NCI-H128 (cell line): ENCODE results near the gene EIF6.

ENCODE experiments used
- DNase-seq: peaks from one replicate; lab custom pipeline; 2025; ENCODE audit not compliant: unreplicated experiment; lab: John Stamatoyannopoulos, UW

The EIF6 gene

DNA sequence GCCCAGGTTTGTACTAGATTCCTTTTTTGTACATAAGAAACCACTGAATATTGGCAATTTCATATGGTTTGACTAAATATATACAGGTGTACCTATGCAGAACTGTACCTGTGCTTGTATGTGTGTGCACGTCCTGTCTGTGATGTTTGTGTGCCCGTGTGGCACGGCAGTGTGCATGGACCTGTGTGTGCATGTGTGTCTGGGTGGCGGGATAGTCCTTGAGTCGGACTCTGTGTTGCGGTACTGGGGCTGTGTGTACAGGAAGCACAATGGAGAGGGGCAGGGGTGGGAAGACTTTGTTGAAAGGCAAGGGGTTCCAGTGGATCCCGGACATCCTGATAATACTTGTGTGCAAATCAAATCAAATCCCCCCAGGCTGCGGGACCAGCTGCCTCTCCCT lies 11.1 kb upstream of the EIF6 start:
- no peak for DNase-seq

DNA sequence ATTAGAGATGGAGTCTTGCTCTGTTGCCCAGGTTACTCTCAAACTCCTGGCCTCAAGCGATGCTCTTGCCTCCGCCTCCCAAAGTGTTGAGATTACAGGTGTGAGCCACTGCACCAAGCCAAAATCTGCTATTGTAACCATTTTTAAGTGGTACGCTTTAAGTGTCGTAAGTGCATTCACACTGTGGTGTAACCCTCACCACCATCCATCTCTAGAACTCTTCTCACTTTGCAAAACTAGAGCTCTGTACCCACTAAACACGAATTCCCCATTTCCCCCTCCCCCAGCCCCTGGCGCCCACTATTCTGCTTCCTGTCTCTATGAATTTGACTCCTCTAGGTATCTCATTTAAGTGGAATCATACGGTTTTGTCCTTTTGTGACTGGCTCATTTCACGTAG lies 10.5 kb upstream of the EIF6 start:
- DNase-seq = no peak

DNA sequence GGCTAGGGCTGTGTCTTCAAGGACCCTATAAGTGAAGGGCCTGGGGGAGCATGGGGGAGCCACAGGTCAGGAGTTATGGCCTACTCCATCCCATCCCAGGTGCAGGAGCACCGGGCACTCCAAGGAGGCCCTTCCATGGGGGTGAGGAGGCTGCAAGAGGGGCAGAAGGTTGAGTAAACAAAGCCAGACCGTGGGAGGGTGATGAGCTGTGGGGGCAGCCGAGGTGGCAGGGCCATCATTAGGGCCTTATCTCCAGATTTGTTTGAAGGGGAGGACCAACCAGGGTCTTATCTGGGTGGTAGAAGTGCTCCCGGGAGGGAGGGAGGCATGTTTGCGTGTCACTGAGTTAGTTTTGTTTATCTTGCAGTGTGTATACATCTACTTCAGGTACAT lies 9.7 kb upstream of the EIF6 start:
- DNase-seq = no peak

DNA sequence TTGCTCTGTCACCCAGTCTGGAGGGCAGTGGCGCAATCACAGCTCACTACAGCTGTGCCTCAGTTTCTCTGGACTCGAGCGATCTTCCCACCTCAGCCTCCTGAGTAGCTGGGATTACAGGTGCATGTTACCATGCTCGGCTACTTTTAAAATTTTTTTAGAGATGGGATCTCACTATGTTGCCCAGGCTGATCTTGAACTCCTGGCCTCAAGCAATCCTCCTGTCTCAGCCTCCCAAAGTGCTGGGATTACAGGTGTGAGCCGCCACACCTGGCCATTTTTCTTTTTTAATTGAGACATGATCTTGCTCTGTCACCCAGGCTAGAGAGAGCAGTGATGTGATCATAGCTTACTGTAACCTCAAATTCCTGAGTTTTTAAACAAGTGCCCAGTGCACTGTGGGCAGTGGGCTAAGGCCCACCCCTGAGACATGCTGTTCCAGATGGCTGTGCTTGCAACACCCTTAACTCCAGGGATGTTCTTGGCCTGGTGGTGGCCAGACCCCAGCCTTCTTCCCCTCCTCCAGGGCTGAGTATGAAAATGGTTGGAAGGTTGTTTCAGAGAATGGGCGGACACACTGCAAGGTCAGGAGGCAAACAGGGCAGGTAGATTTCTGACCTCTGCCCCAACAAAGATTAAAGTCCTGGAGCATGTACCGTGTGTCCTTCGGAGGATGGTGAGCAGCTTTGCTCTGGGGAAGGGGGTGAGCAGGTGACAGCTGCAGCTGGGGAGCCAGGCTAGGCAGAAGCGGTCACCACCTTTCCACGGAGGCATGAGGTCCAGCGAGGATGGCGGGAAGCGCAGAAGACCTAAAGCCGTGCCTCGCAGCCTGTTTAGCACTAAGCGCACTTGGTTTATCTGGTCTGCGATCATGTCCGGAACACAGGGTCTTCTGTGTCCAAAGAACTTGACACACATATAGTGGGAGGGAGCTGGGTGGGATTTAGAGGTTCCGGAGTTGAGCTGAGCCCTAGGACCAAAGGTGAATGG lies 9.0 kb upstream of the EIF6 start:
- no peak for DNase-seq

DNA sequence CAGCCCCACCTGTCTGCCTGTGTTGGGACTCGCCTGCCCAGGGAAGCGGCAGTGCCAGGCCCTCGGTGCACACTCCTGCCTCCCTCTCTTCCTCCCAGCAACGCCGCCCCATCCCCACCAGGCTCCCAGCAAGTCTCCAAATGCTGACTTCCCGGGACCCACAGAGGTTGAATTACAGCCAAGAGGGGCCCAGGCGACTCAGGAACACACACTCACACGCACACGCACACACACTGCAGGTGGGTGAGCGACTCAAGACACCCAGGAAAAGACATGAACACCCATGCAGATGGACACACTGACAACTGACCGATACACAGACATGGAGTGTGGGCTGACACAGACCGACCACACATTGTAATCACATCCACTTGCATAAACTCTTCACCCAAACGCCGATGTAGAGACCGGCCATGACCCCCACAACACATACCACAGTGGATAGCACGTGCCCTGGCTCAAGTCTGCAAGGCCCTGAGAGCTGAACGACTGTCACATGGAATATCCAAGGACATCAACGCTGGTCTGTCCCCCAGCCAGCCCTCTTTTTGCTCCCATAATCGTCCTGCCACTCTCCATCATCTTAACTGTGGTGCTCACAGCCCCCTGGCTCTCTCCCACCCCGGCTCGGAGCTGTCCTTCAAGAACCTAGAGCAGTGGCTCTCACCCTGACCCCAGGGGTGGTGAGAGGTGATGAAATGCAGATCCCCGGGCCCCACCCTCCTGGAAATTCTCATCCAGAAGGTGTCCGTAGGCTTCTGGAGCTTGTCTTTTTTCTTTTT lies 8.1 kb upstream of the EIF6 start:
- no peak for DNase-seq

DNA sequence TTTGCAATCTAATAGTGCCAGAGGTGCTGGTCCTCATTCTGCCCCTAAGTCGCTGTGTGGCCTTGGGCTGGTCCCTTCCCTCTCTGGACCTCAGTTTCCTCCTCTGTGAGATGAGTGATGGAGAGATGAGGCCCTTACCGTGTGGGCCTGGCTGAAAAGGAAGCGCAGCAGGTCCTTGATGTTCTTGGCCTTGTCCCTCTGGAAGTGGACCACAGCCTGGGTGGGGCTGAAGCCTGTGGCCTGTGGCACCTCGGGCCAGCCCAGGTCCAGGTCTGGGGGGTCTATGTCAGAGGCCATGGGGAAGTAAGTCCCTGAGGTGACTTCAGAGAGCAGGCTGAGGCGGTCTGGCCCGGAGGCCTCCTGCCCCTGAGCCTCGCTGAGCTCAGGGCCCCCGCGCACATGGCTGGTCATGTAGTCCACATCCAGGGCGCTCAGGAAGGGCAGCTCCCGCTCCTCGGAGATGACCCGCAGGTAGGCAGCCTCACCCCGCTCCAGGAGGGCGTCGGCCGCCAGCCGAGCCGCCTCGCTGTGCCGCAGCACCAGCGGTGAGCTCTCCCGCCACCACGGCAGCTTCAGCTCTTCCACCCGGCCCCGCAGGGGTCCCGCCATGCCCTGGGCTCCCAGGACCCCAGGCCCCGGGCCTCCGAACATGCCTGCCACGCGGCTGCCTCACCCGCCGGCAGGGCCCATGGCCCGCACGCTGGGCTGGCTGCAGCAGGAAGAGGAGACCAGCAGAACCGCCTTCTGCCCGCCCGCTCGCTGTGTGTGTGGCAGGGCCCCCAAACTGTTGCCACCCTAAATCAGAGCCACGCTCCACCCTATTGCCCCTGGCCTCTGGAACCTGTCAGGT lies 7.3 kb upstream of the EIF6 start, which contains the start of gene FAM83C:
Gene FAM83C, minus strand, starts transcription at position 772 of the 850 bp plus-strand sequence. Its CDS starts 121 bp downstream, at position 651.
- DNase-seq = no peak

DNA sequence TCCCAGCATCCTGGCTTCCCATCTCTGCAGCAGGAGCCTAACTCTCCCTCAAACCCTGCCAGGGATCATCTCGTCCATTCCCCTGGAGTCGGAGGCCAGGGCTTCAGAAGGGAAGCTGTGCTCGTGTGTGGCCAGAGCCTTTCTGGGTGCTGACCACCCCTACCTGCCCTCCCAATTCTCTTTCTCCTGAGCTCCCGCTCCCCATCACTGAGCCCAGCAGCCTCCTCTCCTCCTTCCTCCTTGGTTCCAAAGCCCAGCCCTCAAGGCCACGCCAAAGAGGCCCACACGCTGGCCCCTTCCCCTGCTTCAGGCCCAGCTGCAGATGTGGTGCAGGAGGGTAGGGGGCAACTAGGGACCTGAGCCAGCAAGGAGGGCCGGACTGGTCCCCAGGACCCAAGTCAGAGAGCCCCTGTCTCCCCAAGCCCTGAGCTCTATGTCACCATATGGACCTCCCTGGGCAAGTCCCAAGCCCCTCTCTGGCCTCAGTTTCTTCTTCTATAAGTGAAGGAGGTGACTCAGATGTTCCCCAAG lies 6.4 kb upstream of the EIF6 start:
- DNase-seq = no peak

DNA sequence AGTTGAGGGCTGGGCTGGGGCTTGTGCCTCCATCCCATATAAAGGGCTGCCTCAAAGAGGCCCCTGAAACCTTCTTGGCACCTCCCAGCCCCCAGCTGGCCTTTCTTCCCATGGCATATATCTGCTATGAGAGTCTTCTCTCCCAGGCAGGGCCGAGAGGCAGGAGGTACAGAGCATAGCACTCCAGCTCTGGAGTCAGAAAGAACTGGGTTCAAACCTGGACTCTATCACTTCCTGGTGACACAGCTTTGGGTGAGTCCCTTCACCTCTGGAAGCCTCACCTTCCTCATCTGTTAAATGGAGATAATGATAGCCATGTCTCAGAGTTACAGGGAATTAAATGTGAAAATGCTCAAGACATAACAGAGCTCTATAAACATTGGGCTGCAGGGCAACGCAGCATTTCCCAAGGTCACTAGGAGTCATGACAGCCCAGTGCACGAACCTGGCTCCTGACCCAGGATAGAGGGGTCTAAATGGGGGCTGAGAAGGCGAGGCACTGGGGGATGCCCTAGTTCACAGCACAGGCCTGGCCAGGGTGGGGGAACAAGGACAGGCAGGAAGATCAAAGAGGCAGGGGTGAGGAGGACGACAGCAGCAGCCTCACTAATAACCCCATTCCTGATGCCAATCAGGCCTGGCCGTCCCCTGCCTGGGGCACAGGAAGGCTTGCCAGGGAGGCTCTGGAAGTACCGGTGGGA lies 5.8 kb upstream of the EIF6 start:
- DNase-seq = no peak

DNA sequence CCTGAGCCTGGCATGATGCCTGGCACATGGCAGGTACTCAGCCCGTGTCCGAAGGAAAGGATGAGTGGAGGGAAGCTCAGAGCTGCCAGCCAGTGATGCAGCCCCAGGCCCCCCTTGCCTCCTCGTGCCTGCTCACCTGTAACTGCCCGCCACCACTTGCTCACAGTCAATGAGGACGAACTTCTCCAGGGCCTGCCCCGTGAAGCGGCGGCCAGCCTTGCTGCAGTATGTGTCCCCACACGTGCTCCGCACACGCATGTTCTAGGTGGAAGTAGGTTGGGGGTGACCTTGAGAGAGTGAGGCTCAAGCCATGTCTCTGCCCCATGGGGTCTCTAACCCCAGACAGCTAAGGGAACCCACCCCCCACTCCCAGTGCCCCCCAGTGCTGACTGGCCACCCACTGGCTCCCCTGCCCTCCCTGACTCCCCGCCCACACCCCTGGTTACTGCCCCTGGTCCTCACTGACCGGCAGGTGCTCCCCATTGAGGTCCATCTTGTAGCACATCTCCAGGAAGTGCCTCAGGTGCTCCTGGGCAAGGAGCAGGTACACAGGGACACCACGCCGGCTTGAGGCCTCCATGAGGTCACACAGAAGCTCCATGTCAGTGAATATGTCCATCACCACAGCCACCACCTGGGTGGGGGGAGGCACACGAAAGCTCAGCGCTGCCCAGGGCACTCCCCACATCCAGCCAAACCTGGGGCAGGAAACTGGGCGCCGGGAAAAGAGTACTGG lies 3.9 kb upstream of the EIF6 start:
- no peak for DNase-seq

DNA sequence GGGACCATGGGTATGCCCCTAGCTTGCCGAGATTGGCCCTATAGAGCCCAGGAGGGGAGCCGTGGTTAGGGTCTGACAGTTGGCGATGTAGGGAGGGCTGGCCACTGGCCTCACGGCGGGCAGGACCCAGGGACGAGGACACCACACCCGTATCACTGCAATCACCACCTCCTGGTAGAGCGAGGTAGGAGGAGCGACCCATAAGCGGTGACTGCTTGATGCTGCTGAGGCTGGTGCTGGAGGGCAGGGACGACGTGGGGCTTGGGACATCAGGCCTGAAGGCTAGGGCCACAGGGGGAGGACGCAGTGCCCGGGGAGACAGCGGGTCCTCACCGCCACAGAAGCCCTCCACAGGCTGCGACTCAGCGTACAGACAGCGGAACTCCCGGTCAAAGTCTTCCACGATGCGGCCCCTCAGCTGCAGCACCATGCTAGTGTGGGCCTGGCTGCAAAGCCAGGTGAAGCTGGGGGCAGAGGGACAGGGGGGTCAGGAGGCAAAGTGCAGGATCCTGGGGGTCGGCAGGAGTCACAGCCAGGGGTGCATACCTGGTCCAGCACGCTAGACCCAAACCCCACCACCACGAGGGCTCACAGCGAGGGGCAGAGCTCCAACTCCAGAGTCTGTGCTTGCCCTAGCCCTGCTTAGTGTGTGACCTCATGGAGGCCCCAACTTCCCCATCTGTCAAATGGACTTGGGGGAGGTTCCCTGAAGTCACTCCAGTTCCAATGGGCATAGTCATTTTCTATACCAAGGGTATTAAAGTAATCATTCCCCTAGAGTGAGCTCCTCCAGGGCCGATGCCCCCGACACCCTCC lies 3.1 kb upstream of the EIF6 start:
- DNase-seq = no peak

DNA sequence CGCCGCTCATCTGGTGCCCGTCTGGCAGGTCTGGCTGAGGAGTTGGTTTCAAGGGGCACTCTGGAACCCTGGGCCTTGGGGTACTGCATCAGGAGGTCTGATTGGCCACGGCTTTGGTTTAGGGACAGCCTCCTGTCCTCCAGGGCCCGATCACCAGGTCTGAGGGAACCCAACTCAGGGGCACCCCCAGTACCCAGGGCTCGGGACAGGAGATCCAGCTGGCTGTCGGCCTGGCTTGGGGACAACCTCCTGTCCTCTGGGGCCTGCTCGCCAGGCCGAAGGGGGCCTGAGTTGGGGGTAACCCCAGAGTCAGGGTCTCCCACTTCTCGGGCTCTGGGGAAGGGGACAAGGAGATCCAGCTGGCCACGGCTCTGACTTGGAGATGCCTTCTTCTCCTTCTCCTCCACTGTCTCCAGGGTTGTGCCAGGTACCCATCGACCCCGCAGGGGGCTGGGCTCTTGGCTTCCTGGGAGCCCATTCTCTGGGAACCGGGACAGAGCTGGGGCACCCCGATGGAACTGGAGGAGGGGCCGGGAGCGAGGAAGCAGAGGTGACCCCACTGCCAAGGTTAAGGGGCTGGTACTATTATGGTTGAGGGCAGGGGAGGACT lies 2.4 kb upstream of the EIF6 start:
- no peak for DNase-seq

DNA sequence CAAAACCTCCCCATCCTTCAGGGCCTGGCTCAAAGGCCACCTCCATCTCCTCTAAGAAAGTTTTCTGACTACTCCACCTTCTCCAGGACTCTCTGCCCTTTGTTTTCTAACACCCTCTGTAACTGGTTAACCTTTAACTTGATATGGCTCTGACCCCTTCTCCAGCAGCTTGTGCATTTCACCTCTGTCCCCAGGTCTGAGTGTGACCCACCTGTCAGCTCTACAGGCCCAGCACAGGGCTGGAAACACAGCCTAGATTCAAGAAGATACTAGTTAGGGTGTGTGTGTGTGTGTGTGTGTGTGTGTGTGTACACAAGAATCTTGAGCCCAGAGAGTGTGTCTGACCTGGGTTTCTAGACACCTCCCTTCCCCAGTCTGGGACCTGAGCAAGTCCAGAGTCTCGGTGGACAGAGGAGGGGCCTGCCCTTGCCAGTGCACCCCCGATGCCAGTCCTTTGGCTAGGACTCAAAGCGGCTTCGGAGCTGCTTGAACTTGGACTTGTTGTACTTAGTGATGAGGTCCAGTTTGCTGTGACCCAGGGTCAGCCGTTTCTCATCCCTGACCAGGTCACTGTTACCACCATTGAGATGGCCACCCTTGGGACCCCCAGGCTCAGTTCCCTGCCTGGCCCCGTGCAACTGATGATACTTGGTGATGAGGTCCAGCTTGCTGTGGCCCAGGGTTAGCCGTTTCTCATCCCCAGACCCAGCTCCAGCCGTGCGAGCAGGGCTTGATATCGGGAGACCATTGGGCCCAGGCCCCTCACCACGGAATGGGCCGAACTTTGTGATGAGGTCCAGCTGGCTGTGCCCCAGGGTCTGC lies 1.7 kb upstream of the EIF6 start:
- no peak for DNase-seq

DNA sequence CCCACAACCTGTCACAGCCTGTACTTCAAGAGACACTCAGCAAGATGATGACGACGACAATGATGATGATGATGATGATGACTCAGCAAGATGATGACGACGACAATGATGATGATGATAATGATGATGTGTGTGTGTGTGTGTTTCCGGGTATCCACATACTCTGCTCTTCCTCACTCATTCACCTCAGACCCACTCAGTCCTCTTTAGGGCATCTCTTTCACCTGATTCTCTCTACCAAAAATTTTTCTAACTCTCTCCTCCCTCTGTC lies 1.2 kb upstream of the EIF6 start:
- DNase-seq = no peak

DNA sequence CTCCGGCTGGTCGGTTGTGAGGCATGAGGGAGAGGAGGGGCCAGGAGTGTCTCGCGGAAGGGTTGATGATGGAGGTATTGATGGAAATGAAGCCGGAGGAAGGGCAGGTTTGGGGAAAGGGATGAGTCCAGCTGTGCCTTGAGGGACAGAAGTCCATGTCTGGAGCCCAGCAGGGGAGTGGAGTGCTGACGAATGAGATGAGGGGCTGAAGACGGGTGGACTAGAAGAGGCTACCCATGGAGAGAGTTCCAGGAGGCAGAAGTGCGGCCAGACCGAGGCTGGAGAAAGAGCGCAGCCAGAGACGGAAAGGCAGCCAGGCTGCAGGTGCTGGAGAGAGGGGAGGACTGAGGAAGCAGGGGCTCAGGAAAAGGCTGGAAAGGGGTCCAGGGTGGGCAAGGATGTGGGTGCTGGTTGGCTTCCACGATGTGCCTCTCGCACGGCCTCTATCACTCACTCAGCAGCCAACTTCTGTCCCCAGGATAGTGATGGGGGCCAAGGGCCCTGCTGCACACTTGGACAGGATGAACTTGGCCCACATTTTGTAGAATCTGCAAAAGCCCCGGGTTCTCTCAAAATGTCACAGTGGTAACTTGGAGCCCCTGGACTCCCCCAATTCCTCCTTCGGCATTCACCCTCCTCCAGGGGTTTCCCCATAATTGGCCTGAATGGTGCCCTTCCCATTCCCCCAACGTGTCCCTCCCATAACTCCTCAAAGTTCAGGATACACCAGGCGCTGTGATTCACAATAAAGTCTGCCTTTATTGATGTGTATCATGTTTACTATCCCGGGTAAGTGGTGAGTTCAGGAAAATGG lies 627 bp upstream of the EIF6 start:
- no peak for DNase-seq

DNA sequence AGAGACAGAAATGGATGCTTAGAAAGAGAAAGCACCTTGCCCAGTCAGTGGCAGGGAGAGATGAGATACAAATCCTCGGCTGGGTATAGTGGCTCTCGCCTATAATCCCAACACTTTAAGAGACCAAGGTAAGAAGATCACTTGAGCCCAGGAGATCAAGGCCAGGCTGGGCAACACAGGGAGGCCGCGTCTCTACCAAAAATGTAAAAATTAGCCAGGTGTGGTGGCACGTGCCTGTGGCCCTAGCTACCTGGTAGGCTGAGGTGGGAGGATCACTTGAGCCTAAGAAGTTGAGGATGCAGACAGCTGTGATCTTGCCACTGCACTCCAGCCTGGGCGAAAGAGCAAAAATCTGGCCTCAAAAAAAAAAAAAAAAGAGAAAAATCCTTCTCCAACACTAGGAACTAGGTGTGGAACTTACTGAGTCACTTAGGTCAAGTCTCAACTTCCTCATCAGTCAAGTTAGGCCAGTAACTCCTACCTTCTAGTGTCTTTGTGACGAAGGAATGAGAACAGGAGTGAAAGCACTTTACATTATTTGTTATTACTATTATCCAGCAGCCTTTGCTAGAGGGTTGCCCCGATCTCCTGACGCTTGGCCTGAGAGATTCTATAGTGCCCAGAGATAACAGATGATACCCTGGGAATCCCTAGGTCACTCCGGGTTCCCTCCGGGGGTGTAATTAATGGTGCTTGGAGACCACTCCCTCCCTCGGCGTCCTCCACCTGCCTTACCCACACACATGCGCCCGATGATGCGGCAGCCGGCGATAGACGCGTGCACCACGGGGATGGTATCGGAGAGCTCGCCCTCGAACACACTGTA lies 918 bp downstream of the EIF6 start:
- DNase-seq = no peak

DNA sequence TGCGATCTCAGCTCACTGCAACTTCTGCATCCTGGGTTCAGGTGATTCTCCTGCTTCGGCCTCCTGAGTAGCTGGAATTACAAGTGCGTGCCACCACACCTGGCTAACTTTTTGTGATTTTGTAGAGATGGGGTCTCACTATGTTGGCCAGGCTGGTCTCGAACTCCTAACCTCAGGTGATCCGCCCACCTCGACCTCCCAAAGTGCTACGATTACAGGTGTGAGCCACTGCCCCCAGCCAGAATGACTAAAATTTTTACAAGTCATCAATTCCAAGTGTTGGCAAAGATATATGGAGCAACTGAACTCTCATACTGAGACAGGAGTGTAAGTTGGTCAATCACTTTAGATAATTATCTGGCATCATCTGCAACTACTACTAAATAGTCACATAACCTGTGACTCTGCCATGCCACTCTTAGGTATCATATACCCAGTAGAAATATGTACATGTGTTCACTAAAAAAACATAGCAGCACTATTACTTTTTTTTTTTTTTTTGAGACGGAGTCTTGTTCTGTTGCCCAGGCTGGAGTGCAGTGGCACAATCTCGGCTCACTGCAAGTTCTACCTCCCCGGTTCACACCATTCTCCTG lies 3.0 kb downstream of the EIF6 start:
- no peak for DNase-seq
